ENCODE measurements around the gene KCNH2.

KCNH2 gene, protein sequence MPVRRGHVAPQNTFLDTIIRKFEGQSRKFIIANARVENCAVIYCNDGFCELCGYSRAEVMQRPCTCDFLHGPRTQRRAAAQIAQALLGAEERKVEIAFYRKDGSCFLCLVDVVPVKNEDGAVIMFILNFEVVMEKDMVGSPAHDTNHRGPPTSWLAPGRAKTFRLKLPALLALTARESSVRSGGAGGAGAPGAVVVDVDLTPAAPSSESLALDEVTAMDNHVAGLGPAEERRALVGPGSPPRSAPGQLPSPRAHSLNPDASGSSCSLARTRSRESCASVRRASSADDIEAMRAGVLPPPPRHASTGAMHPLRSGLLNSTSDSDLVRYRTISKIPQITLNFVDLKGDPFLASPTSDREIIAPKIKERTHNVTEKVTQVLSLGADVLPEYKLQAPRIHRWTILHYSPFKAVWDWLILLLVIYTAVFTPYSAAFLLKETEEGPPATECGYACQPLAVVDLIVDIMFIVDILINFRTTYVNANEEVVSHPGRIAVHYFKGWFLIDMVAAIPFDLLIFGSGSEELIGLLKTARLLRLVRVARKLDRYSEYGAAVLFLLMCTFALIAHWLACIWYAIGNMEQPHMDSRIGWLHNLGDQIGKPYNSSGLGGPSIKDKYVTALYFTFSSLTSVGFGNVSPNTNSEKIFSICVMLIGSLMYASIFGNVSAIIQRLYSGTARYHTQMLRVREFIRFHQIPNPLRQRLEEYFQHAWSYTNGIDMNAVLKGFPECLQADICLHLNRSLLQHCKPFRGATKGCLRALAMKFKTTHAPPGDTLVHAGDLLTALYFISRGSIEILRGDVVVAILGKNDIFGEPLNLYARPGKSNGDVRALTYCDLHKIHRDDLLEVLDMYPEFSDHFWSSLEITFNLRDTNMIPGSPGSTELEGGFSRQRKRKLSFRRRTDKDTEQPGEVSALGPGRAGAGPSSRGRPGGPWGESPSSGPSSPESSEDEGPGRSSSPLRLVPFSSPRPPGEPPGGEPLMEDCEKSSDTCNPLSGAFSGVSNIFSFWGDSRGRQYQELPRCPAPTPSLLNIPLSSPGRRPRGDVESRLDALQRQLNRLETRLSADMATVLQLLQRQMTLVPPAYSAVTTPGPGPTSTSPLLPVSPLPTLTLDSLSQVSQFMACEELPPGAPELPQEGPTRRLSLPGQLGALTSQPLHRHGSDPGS

DNA sequence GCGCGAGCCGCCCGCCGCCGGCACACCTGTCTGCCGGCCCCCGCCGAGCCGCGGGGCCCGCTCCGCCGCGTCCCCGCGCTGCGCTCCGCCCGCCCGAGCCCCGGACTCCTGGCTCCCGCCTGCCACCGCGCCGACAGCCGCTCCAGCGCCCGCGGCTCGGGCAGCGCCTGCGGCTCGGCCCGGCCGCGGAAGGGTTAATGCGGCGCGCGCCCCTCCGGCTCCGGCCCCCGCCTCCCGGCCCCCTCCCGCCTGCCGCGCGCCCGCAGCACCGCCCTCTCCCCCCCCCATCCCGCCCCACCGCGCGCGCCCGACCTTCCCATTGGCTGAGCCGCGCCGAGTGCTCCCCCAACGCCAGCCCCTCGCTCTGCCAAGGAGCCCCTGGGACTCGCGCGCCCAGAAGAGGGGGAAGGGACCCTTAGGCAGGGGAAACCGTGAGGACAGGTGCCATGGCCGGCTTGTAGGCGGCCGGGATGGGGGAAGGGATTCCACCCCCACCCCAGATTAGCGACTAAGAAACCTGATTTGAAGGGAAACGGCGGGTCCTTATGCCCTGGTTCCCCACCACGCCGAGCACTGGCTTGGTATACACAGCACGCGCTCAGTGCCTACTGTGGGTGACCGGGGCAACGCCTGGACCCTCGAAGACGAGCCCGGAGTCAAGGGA, at the start of gene KCNH2:
Gene KCNH2 (minus strand): TSS at position 196 of the 664 bp plus-strand sequence. CDS start 408 bp downstream, outside the sequence.
- peak within 1 kb of the TSS; percentile 83 for H3K27ac ChIP-seq
- no peak for TF ChIP-seq ZFX (IDR thresholded peaks at IDR 0.05; ENCODE audit: borderline replicate concordance)
- TF ChIP-seq, protein P1, sequence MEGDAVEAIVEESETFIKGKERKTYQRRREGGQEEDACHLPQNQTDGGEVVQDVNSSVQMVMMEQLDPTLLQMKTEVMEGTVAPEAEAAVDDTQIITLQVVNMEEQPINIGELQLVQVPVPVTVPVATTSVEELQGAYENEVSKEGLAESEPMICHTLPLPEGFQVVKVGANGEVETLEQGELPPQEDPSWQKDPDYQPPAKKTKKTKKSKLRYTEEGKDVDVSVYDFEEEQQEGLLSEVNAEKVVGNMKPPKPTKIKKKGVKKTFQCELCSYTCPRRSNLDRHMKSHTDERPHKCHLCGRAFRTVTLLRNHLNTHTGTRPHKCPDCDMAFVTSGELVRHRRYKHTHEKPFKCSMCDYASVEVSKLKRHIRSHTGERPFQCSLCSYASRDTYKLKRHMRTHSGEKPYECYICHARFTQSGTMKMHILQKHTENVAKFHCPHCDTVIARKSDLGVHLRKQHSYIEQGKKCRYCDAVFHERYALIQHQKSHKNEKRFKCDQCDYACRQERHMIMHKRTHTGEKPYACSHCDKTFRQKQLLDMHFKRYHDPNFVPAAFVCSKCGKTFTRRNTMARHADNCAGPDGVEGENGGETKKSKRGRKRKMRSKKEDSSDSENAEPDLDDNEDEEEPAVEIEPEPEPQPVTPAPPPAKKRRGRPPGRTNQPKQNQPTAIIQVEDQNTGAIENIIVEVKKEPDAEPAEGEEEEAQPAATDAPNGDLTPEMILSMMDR (IDR thresholded peaks at IDR 0.05) = no peak

DNA sequence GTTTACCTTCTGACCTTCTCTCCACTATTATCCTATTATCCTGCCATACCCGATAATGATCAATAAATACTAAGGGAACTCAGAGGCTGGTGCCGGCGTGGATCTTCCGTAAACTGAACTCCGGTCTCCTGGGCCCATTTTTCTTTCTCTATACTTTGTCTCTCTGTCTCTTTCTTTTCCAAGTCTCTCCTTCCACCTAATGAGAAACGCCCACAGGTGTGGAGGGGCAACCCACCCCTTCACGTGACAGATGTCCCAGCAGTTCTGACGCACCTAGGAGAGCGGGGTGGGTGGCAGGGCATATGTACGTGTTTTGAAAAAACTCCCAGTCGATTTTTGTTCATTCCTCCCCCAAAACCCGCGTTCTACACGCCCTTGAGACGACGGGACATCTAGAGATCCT, 49.6 kb upstream of the KCNH2 start:
- H3K27ac ChIP-seq = peak overlapping the region; percentile 77

DNA sequence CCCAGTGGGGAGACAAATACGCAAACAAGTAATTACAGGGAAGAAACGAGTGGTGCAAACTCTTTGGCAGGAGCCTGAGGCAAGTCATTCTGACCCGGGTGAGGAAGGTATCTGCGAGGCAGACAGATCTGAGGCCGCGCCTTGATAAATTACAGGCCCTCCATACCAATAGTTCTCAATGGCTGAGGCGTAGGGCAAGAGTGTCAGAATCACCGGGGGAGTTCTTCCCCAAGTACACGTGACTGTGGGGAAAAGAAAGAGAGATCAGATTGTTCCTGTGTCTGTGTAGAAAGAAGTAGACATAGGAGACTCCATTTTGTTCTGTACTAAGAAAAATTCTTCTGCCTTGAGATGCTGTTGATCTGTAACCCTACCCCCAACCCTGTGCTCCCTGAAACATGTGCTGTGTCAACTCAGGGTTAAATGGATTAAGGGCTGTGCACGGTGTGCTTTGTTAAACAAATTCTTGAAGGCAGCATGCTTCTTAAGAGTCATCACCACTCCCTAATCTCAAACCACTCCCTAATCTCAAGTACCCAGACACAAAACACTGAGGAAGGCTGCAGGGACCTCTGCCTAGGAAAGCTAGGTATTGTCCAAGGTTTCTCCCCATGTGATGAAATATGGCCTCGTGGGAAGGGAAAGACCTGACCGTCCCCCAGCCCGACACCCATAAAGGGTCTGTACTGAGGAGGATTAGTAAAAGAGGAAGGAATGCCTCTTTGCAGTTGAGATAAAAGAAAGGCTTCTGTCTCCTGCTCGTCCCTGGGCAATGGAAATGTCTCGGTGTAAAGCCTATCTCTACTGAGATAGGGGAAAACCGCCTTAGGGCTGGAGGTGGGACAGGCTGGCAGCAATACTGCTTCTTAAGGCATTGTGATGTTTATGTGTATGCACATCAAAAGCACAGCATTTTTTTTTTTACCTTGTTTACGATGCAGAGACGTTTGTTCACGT, 48.9 kb upstream of the KCNH2 start:
- H3K27ac ChIP-seq = peak overlapping the region; percentile 77

DNA sequence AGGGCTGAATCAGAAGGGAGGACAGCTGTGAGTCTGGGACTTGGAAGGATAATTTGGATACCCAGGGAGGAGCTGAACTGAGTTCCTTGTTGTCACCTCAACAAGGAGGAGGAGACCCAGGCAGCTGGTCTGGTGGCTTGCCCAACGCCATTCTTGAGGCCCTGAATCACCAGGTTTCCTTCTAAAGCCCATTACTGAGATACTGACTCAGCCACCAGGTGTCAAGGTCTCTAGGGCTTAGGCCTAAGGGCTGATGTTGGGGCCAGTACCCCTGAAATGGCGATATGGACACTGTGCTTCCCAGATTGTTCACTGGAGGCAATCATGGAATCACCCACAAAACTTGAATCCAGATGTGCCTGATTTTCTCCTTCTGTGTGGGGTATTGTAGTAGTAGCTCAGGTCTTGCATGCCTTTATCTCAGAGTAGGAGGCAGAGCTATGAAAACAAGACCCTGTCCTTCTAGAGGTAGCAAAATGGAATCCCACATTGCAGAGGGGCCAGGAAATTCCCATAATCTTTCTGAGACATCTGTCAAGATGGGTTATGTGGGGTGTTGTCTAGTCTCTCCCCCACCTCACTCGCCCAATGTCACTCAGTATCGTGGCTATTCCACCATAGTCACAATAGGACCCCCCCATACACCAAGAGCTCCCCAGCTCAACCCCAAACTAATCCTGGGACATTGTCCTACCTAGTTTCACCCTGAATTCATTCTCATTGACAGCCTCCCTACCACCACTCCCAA, 48.0 kb upstream of the KCNH2 start:
- peak overlapping the region; percentile 77; the same call in 1 of the 2 replicates for H3K27ac ChIP-seq
- TF ChIP-seq ZFX (IDR thresholded peaks at IDR 0.05; ENCODE audit: borderline replicate concordance) = no peak
- TF ChIP-seq, protein P1 (IDR thresholded peaks at IDR 0.05) = no peak

DNA sequence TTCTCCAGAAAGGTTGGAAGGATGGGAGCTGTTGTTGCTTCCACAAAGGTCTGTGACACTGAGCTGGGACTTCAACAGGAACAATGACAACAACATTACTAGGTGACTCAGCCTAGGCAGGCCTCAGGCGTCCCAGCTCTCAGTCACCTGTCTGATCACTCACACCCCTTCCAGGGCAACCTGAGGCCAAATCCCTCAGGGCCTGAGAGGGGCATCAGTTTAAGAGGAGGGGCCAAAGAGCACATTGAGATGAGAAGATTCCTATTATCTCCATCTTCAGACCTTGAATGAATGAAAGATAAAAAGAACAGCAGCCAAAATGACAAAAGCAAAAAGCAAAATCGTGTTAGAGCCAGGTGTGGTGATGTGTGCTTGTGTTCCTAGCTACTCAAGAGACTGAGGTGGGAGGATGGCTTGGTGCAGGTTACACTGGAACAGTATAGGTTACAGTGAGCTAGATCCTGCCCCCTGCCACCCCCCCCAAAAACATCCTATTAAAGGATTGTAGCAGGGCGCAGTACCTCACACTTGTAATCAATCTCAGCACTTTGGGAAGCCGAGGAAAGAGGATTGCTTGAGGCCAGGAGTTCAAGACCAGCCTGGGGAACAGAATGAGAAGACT, 46.4 kb upstream of the KCNH2 start, which contains the start of gene ATG9B:
Gene ATG9B (minus strand): TSS at position 60 of the 622 bp plus-strand sequence. CDS start 71 bp downstream, outside the sequence.
- no peak within 1 kb of the TSS for H3K27ac ChIP-seq
- no peak for TF ChIP-seq ZFX (IDR thresholded peaks at IDR 0.05; ENCODE audit: borderline replicate concordance)
- TF ChIP-seq, protein P1 (IDR thresholded peaks at IDR 0.05) = no peak

DNA sequence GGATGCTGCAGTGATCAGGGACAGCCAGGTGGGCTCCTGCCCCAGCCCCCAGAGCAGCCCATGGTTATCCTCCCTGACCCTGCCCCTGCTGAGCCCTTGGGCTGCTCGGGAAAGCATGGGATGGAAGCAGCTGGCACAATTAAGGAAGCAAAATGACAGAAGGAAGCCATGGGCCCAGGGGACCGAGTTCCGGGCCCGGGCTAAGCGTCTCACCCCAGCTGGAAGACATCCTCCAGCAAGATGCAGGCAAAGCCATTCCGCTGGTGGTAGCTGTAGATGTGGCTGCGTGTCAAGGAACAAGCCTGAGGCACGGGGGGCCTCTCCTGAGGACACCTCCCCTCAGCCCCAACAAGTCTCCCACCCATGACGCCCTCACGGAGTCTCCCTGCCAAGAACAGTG, 45.1 kb upstream of the KCNH2 start:
- H3K27ac ChIP-seq = no peak overlapping the region
- no peak for TF ChIP-seq ZFX (IDR thresholded peaks at IDR 0.05; ENCODE audit: borderline replicate concordance)
- TF ChIP-seq, protein P1 (IDR thresholded peaks at IDR 0.05) = no peak
